ENCODE data around the gene STUM. TPM values are rescaled to one million over a fixed set of nuclear protein-coding genes. Genes with fewer than 3 reads are reported as not detected.
A peak's percentile ranks its signal among the peaks of the same experiment; 100 is the strongest.

Gene STUM
- total RNA-seq, 1 donor from 2014 or later, result 0.85 TPM

- no peak for TF ChIP-seq CTCF (IDR thresholded peaks at IDR 0.05; ENCODE audit: borderline replicate concordance)
- Histone ChIP-seq H3K4me1 (no peaks in the 10 kb centered on the region), H3K9me3 (replicated peaks) (no peaks in the 10 kb centered on the region), H3K27ac (replicated peaks) (no peak overlapping the region), H3K36me3 (no peaks in the 10 kb centered on the region), H3K27me3 (ENCODE audit: low read depth) (no peaks in the 10 kb centered on the region), H3K4me3 (no peak overlapping the region)
- intact Hi-C loops (cut with micrococcal nuclease), result no loop called here
- DNase-seq, result no peak
These were observed 13.9 kb upstream of the STUM start for GRCh38 chr1:226534645-226535044.

GRCh38 chr1:226535666-226536065 is 12.9 kb upstream of the STUM start:
- Histone ChIP-seq H3K9me3 (replicated peaks) (no peaks in the 10 kb centered on the region), H3K36me3 (no peaks in the 10 kb centered on the region), H3K4me3 (no peak overlapping the region), H3K27ac (replicated peaks) (no peak overlapping the region), H3K27me3 (ENCODE audit: low read depth) (no peaks in the 10 kb centered on the region), H3K4me1 (no peaks in the 10 kb centered on the region)
- TF ChIP-seq CTCF (IDR thresholded peaks at IDR 0.05; ENCODE audit: borderline replicate concordance), result no peak
- intact Hi-C loops (cut with micrococcal nuclease), result no loop called here
- DNase-seq, result no peak

- no peak for TF ChIP-seq CTCF (IDR thresholded peaks at IDR 0.05; ENCODE audit: borderline replicate concordance)
These were observed 7.3 kb upstream of the STUM start for GRCh38 chr1:226541231-226541630.

GRCh38 chr1:226541631-226542622 is 6.6 kb upstream of the STUM start:
- peak; percentile 45 for DNase-seq
- TF ChIP-seq CTCF (IDR thresholded peaks at IDR 0.05; ENCODE audit: borderline replicate concordance), result no peak
- peak overlapping the region; percentile 66 for H3K27ac ChIP-seq (replicated peaks)

More at GRCh38 chr1:226541231-226541630, 7.3 kb upstream of the STUM start:
- H3K27ac ChIP-seq (replicated peaks), result no peak overlapping the region
- intact Hi-C loops (cut with micrococcal nuclease), result loop anchor here (10.0 kb wide), 1 partner anchor 64 kb away; no protein-coding TSS in a partner anchor
- no peaks in the 10 kb centered on the region for H3K9me3 ChIP-seq (replicated peaks)
- H3K27me3 ChIP-seq (ENCODE audit: low read depth), result no peaks in the 10 kb centered on the region
- H3K36me3 ChIP-seq, result no peaks in the 10 kb centered on the region
- DNase-seq, result no peak
- peaks cover 44% of the 10 kb centered on the region for H3K4me1 ChIP-seq
- H3K4me3 ChIP-seq, result no peak overlapping the region

GRCh38 chr1:226542623-226543103 is 5.9 kb upstream of the STUM start:
- peak; percentile 40 for DNase-seq
- Histone ChIP-seq H3K27me3 (ENCODE audit: low read depth) (no peaks in the 10 kb centered on the region), H3K27ac (replicated peaks) (peak overlapping the region; percentile 66), H3K4me3 (peak overlapping the region; percentile 42), H3K9me3 (replicated peaks) (no peaks in the 10 kb centered on the region), H3K36me3 (no peaks in the 10 kb centered on the region), H3K4me1 (peaks cover 53% of the 10 kb centered on the region)
- intact Hi-C loops (cut with micrococcal nuclease), result loop anchor here (10.0 kb wide), 1 partner anchor 62 kb away; no protein-coding TSS in a partner anchor
- TF ChIP-seq CTCF (IDR thresholded peaks at IDR 0.05; ENCODE audit: borderline replicate concordance), result no peak

More at GRCh38 chr1:226541631-226542622, 6.6 kb upstream of the STUM start:
- Histone ChIP-seq H3K27me3 (ENCODE audit: low read depth) (no peaks in the 10 kb centered on the region), H3K4me1 (peaks cover 51% of the 10 kb centered on the region), H3K9me3 (replicated peaks) (no peaks in the 10 kb centered on the region), H3K4me3 (peak overlapping the region; percentile 42), H3K36me3 (no peaks in the 10 kb centered on the region)
- intact Hi-C loops (cut with micrococcal nuclease), result loop anchor here (10.0 kb wide), 1 partner anchor 63 kb away; no protein-coding TSS in a partner anchor
